Ectodermal cell (in vitro differentiated cells): ENCODE results near the gene TMEM18.

Source experiments
- H3K27ac ChIP-seq: 2 replicates; pipeline ENCODE4 v1.7.0; 2013; ENCODE audit warnings: mild to moderate bottlenecking, low read depth, low read length; ENCODE audit not compliant: insufficient read depth, poor library complexity, severe bottlenecking
- H3K27me3 ChIP-seq: 2 replicates; pipeline ENCODE4 v1.7.0; 2013; ENCODE audit warnings: mild to moderate bottlenecking, low read length; ENCODE audit not compliant: insufficient read depth, control insufficient read depth, poor library complexity, severe bottlenecking
- H3K36me3 ChIP-seq: one replicate; pipeline ENCODE4 v1.7.0; 2013; ENCODE audit warnings: low read length; ENCODE audit not compliant: control insufficient read depth, insufficient read depth
- H3K4me1 ChIP-seq: one replicate; pipeline ENCODE4 v1.7.0; 2013; ENCODE audit warnings: low read length; ENCODE audit not compliant: control insufficient read depth, insufficient read depth
- H3K4me3 ChIP-seq: 2 replicates; pipeline ENCODE4 v1.7.0; 2013; ENCODE audit warnings: low read depth, low read length, control low read depth; ENCODE audit not compliant: insufficient read depth
- H3K9me3 ChIP-seq: 2 replicates; pipeline ENCODE4 v1.7.0; 2013; ENCODE audit warnings: mild to moderate bottlenecking, low read length, moderate library complexity; ENCODE audit not compliant: control insufficient read depth
- WGBS, 2 experiments: methylation state at CpG; one replicate each; pipeline ENCODE4 v1.1.7; 2013; ENCODE audit warnings: missing lambda C conversion rate in 2 of 2; 5-methylcytosine and 5-hydroxymethylcytosine counted together

TMEM18 gene

GRCh38 chr2:647003-647560, 30.1 kb downstream of the TMEM18 start:
- no peak overlapping the region for H3K27ac ChIP-seq
- H3K36me3 ChIP-seq = no peaks in the 10 kb centered on the region
- H3K4me1 ChIP-seq = peaks cover 9% of the 10 kb centered on the region
- 93 to 94% methylated on average over 10 of the region's 10 CpGs for WGBS, 2 experiments
- no peaks in the 10 kb centered on the region for H3K27me3 ChIP-seq
- no peak overlapping the region for H3K4me3 ChIP-seq
- no peaks in the 10 kb centered on the region for H3K9me3 ChIP-seq

GRCh38 chr2:644871-645270, 32.3 kb downstream of the TMEM18 start:
- 60 to 61% methylated on average over 5 of the region's 5 CpGs for WGBS, 2 experiments
- Histone ChIP-seq H3K4me1 (peaks cover 9% of the 10 kb centered on the region), H3K9me3 (no peaks in the 10 kb centered on the region), H3K36me3 (no peaks in the 10 kb centered on the region), H3K4me3 (no peak overlapping the region), H3K27ac (no peak overlapping the region), H3K27me3 (no peaks in the 10 kb centered on the region)

- Histone ChIP-seq H3K27ac (no peak overlapping the region), H3K9me3 (peaks cover 2% of the 10 kb centered on the region), H3K4me3 (no peak overlapping the region), H3K27me3 (no peaks in the 10 kb centered on the region), H3K36me3 (no peaks in the 10 kb centered on the region), H3K4me1 (peaks cover 2% of the 10 kb centered on the region)
- 89 to 96% methylated on average over 4 of the region's 4 CpGs for WGBS, 2 experiments
Measured at GRCh38 chr2:643761-644160, 33.4 kb downstream of the TMEM18 start.

GRCh38 chr2:643334-643733, 33.9 kb downstream of the TMEM18 start:
- H3K36me3 ChIP-seq = no peaks in the 10 kb centered on the region
- WGBS, 2 experiments = 92 to 96% methylated on average over 10 of the region's 10 CpGs

GRCh38 chr2:641872-642815, 35.1 kb downstream of the TMEM18 start:
- no peak overlapping the region for H3K4me3 ChIP-seq
- H3K27me3 ChIP-seq = no peaks in the 10 kb centered on the region
- 92% methylated on average over 34 to 35 of the region's 35 CpGs for WGBS, 2 experiments
- no peaks in the 10 kb centered on the region for H3K4me1 ChIP-seq
- H3K36me3 ChIP-seq = no peaks in the 10 kb centered on the region
- no peak overlapping the region for H3K27ac ChIP-seq
- peaks cover 2% of the 10 kb centered on the region for H3K9me3 ChIP-seq

More at GRCh38 chr2:643334-643733, 33.9 kb downstream of the TMEM18 start:
- Histone ChIP-seq H3K4me1 (no peaks in the 10 kb centered on the region), H3K27ac (no peak overlapping the region), H3K9me3 (peaks cover 2% of the 10 kb centered on the region), H3K27me3 (no peaks in the 10 kb centered on the region), H3K4me3 (no peak overlapping the region)

GRCh38 chr2:641164-641871, 35.9 kb downstream of the TMEM18 start:
- Histone ChIP-seq H3K27ac (no peak overlapping the region), H3K4me1 (no peaks in the 10 kb centered on the region), H3K9me3 (peaks cover 2% of the 10 kb centered on the region), H3K36me3 (no peaks in the 10 kb centered on the region), H3K4me3 (no peak overlapping the region), H3K27me3 (no peaks in the 10 kb centered on the region)
- WGBS, 2 experiments = 79 to 81% methylated on average over 9 of the region's 9 CpGs

- Histone ChIP-seq H3K4me1 (no peaks in the 10 kb centered on the region), H3K27me3 (no peaks in the 10 kb centered on the region), H3K9me3 (peaks cover 2% of the 10 kb centered on the region), H3K27ac (no peak overlapping the region), H3K4me3 (no peak overlapping the region), H3K36me3 (no peaks in the 10 kb centered on the region)
- 91 to 95% methylated on average over 6 of the region's 6 CpGs for WGBS, 2 experiments
Measured at GRCh38 chr2:639703-640102, 37.5 kb downstream of the TMEM18 start.

- no peaks in the 10 kb centered on the region for H3K4me1 ChIP-seq
- H3K27ac ChIP-seq = no peak overlapping the region
- WGBS, 2 experiments = 77 to 78% methylated on average over 7 of the region's 7 CpGs
- no peaks in the 10 kb centered on the region for H3K27me3 ChIP-seq
- H3K9me3 ChIP-seq = peaks cover 2% of the 10 kb centered on the region
- no peak overlapping the region for H3K4me3 ChIP-seq
- no peaks in the 10 kb centered on the region for H3K36me3 ChIP-seq
Measured at GRCh38 chr2:637804-638203, 39.4 kb downstream of the TMEM18 start.

- Histone ChIP-seq H3K36me3 (no peaks in the 10 kb centered on the region), H3K4me3 (no peak overlapping the region), H3K9me3 (peaks cover 2% of the 10 kb centered on the region), H3K27ac (no peak overlapping the region), H3K4me1 (no peaks in the 10 kb centered on the region), H3K27me3 (no peaks in the 10 kb centered on the region)
- WGBS, 2 experiments = 77 to 79% methylated on average over 16 of the region's 16 CpGs
Measured at GRCh38 chr2:637406-637776, 39.8 kb downstream of the TMEM18 start.
